BLaER1 treated with 17β-estradiol and CSF1 and Interleukin-3, amounts not matched to agents 10 nM and 100 nM (cell line): ENCODE measurements around the gene ZNF226.
"Not testable (repeated sequence)": the region's sequence is repeated elsewhere in the genome, so short reads cannot be mapped to it uniquely, and the experiment has no call there.

ENCODE experiments used
- H3K27ac ChIP-seq, 11 experiments: shearing (Covaris generic); formaldehyde crosslinking; 2 replicates each; pipeline ENCODE4 v1.8.1; 2022
- H3K27me3 ChIP-seq, 11 experiments: shearing (Covaris generic); formaldehyde crosslinking; 2 replicates each; pipeline ENCODE4 v1.8.1; 2022
- H3K36me3 ChIP-seq, 11 experiments: shearing (Covaris generic); formaldehyde crosslinking; 2 replicates each; pipeline ENCODE4 v1.8.1; 2022
- H3K4me1 ChIP-seq, 10 experiments: shearing (Covaris generic); formaldehyde crosslinking; 2 replicates each; pipeline ENCODE4 v1.8.1; 2022
- H3K4me2 ChIP-seq, 11 experiments: shearing (Covaris generic); formaldehyde crosslinking; 2 replicates each; pipeline ENCODE4 v1.8.1; 2022
- H3K4me3 ChIP-seq, 10 experiments: shearing (Covaris generic); formaldehyde crosslinking; 2 replicates each; pipeline ENCODE4 v1.8.1; 2022
- H3K9ac ChIP-seq, 11 experiments: shearing (Covaris generic); formaldehyde crosslinking; 2 replicates each; pipeline ENCODE4 v1.8.1; 2022
- H3K9me3 ChIP-seq, 11 experiments: shearing (Covaris generic); formaldehyde crosslinking; replicated peaks in 1 of 11; 2 replicates each; pipeline ENCODE4 v1.8.1; 2022
- H4K20me1 ChIP-seq, 11 experiments: shearing (Covaris generic); formaldehyde crosslinking; 2 replicates each; pipeline ENCODE4 v1.8.1; 2022
- Cebpa-rat ChIP-seq, 11 experiments: shearing (Covaris generic); IDR thresholded peaks; 2 replicates each; pipeline ENCODE4 v1.8.1; 2022

ZNF226 gene

GRCh38 chr19:44202974-44203373, 38.1 kb downstream of the ZNF226 start:
- Histone ChIP-seq H3K4me1 (peaks cover 0 to 2% (median under 1%) of the 10 kb centered on the region in 10 experiments; a peak in 8 of 20 replicates), H3K4me2 (no peak overlapping the region), H3K27ac (no peak overlapping the region), H3K36me3 (peaks cover 0 to 9% (median 0%) of the 10 kb centered on the region in 11 experiments; a peak in 6 of 22 replicates), H3K27me3 (no peaks in the 10 kb centered on the region), H4K20me1 (no peaks in the 10 kb centered on the region), H3K4me3 (no peak overlapping the region), H3K9ac (no peak overlapping the region), H3K9me3 (peaks cover 16 to 28% (median 20%) of the 10 kb centered on the region in 11 experiments; a peak in 21 of 22 replicates)
- no peak for TF ChIP-seq Cebpa-rat (IDR thresholded peaks at IDR 0.05)

- H4K20me1 ChIP-seq, H3K36me3 ChIP-seq, H3K4me2 ChIP-seq, H3K4me3 ChIP-seq, H3K9ac ChIP-seq, H3K27ac ChIP-seq, H3K27me3 ChIP-seq: not testable (repeated sequence)
- H3K4me1 ChIP-seq, result peaks cover 2 to 11% (median 10%) of the 10 kb centered on the region in 10 experiments; a peak in 18 of 20 replicates
- H3K9me3 ChIP-seq, result peaks cover 16 to 28% (median 20%) of the 10 kb centered on the region in 11 experiments; a peak in 21 of 22 replicates
Observed at GRCh38 chr19:44203877-44204276, 39.0 kb downstream of the ZNF226 start.

- Histone ChIP-seq H3K4me3 (no peak overlapping the region), H3K27me3 (no peaks in the 10 kb centered on the region), H3K36me3 (0 out of 22 replicates have a peak, but pooled peaks cover 0 to under 1% (median 0%) of the 10 kb centered on the region in 11 experiments), H3K4me1 (peaks cover 4 to 13% (median 12%) of the 10 kb centered on the region in 10 experiments; a peak in 18 of 20 replicates), H3K4me2 (no peak overlapping the region), H3K9ac (no peak overlapping the region), H4K20me1 (no peaks in the 10 kb centered on the region), H3K9me3 (peaks cover 16 to 28% (median 20%) of the 10 kb centered on the region in 11 experiments; a peak in 21 of 22 replicates), H3K27ac (no peak overlapping the region)
- TF ChIP-seq Cebpa-rat (IDR thresholded peaks at IDR 0.05), result no peak
Observed at GRCh38 chr19:44204772-44205171, 39.9 kb downstream of the ZNF226 start.

GRCh38 chr19:44207126-44207803, 42.4 kb downstream of the ZNF226 start:
- Histone ChIP-seq H3K9me3 (peaks cover 16 to 28% (median 20%) of the 10 kb centered on the region in 11 experiments; a peak in 21 of 22 replicates), H3K36me3 (no peaks in the 10 kb centered on the region), H3K4me1 (peaks cover 4 to 16% (median 12%) of the 10 kb centered on the region in 10 experiments; a peak in 19 of 20 replicates), H4K20me1 (no peaks in the 10 kb centered on the region), H3K4me2 (peak overlapping the region; percentile 59 to 94 (median 78)), H3K9ac (peak overlapping the region; percentile 84 to 95 (median 92)), H3K27ac (peak overlapping the region; percentile 84 to 95 (median 92)), H3K27me3 (no peaks in the 10 kb centered on the region), H3K4me3 (peak overlapping the region; percentile 73 to 88 (median 78))
- no peak for TF ChIP-seq Cebpa-rat (IDR thresholded peaks at IDR 0.05)

- Histone ChIP-seq H3K9me3 (peaks cover 0 to 15% (median 9%) of the 10 kb centered on the region in 11 experiments; a peak in 11 of 22 replicates), H3K4me1 (peaks cover 9 to 25% (median 22%) of the 10 kb centered on the region in 10 experiments), H3K36me3 (peaks cover 24 to 32% (median 30%) of the 10 kb centered on the region in 11 experiments), H3K27me3 (no peaks in the 10 kb centered on the region), H3K4me2 (peak within 1 kb of the TSS; percentile 65 to 92 (median 81)), H4K20me1 (peaks cover 0 to 3% (median 0%) of the 10 kb centered on the region in 11 experiments; a peak in 1 of 22 replicates), H3K27ac (peak within 1 kb of the TSS; percentile 68 to 90 (median 82)), H3K9ac (peak within 1 kb of the TSS; percentile 78 to 88 (median 83)), H3K4me3 (peak within 1 kb of the TSS; percentile 69 to 85 (median 81))
- no peak for TF ChIP-seq Cebpa-rat (IDR thresholded peaks at IDR 0.05)
Observed at GRCh38 chr19:44212250-44212865, 47.5 kb downstream of the ZNF226 start, which contains the start of gene ZNF227. Gene ZNF227, plus strand, starts transcription at chr19:44212532. Its CDS starts 5,261 bp downstream, at chr19:44217793.

- Histone ChIP-seq H3K9ac (peak overlapping the region; percentile 78 to 88 (median 83)), H3K9me3 (peaks cover 0 to 15% (median 9%) of the 10 kb centered on the region in 11 experiments; a peak in 11 of 22 replicates), H3K4me2 (peak overlapping the region; percentile 65 to 92 (median 81)), H3K36me3 (peaks cover 30 to 38% (median 36%) of the 10 kb centered on the region in 11 experiments), H4K20me1 (peaks cover 0 to 7% (median 0%) of the 10 kb centered on the region in 11 experiments; a peak in 1 of 22 replicates), H3K4me3 (peak overlapping the region; percentile 69 to 85 (median 81)), H3K27ac (peak overlapping the region; percentile 68 to 90 (median 82); a peak in 21 of 22 replicates), H3K4me1 (peaks cover 9 to 25% (median 21%) of the 10 kb centered on the region in 10 experiments), H3K27me3 (no peaks in the 10 kb centered on the region)
- no peak for TF ChIP-seq Cebpa-rat (IDR thresholded peaks at IDR 0.05)
Observed at GRCh38 chr19:44212866-44213346, 48.0 kb downstream of the ZNF226 start.

GRCh38 chr19:44219926-44220325, 55.0 kb downstream of the ZNF226 start:
- peaks cover 42 to 60% (median 53%) of the 10 kb centered on the region in 11 experiments for H3K36me3 ChIP-seq

GRCh38 chr19:44220761-44221160, 55.9 kb downstream of the ZNF226 start:
- not testable (repeated sequence) for H3K9ac ChIP-seq, H4K20me1 ChIP-seq, H3K27me3 ChIP-seq, H3K27ac ChIP-seq, H3K4me2 ChIP-seq, H3K4me3 ChIP-seq, H3K4me1 ChIP-seq
- Histone ChIP-seq H3K9me3 (peaks cover 29 to 44% (median 37%) of the 10 kb centered on the region in 11 experiments), H3K36me3 (peaks cover 40 to 57% (median 47%) of the 10 kb centered on the region in 11 experiments)

More at GRCh38 chr19:44219926-44220325, 55.0 kb downstream of the ZNF226 start:
- not testable (repeated sequence) for H3K4me2 ChIP-seq, H3K4me3 ChIP-seq, H3K27me3 ChIP-seq, H3K27ac ChIP-seq, H3K4me1 ChIP-seq, H3K9ac ChIP-seq, H4K20me1 ChIP-seq
- H3K9me3 ChIP-seq, result peaks cover 24 to 43% (median 35%) of the 10 kb centered on the region in 11 experiments

- Histone ChIP-seq H3K36me3 (peaks cover 45 to 57% (median 49%) of the 10 kb centered on the region in 11 experiments), H3K9me3 (peaks cover 35 to 48% (median 42%) of the 10 kb centered on the region in 11 experiments)
- H3K4me1 ChIP-seq, H3K4me2 ChIP-seq, H3K4me3 ChIP-seq, H3K27me3 ChIP-seq, H4K20me1 ChIP-seq, H3K27ac ChIP-seq, H3K9ac ChIP-seq: not testable (repeated sequence)
Observed at GRCh38 chr19:44221291-44221690, 56.4 kb downstream of the ZNF226 start.
